Measurements from ENCODE around the gene PON1. TPM values are rescaled to one million over a fixed set of nuclear protein-coding genes. Genes with fewer than 3 reads are reported as not detected.

The PON1 gene
- total and polyA plus RNA-seq, 2 of the 8 experiments (the other 6 are each of a cell fraction or from before 2014, with no cell fraction given) = not detected

DNA sequence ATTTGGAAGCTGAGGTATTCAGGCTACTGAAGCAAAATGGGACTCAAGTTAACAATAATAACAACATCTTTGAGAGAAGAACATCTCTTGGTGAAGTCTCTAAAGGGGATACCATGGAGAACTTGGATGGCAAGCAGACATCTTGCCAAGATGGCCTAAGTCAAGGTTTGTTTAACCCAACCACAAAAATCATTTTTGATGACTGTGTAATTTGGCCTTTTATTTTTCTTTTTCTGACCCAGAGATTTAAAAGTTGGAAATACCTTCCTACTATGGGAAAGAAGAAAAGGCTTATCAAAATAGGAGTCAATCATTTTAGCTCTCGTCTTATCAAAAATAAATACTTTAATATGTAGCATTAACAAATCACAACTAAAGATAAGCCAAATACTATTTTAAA, 72.4 kb downstream of the PON1 start:
- Histone ChIP-seq H4K20me1 (replicated peaks in 1 of 2; ENCODE audit: control insufficient read depth in 1 of 2, insufficient read depth in 2 of 2, low read length in 2 of 2) (no peaks in the 10 kb centered on the region), H2BK15ac (ENCODE audit: low read length) (no peak overlapping the region), H3K14ac (ENCODE audit: insufficient read length) (no peak overlapping the region), H2AFZ (ENCODE audit: low read length) (no peak overlapping the region), H2BK5ac (ENCODE audit: low read depth, low read length) (no peak overlapping the region), H3K27me3 (replicated peaks in 1 of 4; ENCODE audit: control insufficient read depth in 3 of 4, extremely low read depth in 1 of 4, insufficient read depth in 3 of 4, low read length in 3 of 4) (no peaks in the 10 kb centered on the region), H3K4me2 (ENCODE audit: insufficient read depth in 1 of 2, low read depth in 2 of 2, low read length in 2 of 2) (no peak overlapping the region), H3K27ac (ENCODE audit: low read depth, low read length) (no peak overlapping the region), H3K4ac (replicated peaks; ENCODE audit: insufficient read length, low read depth, low read length) (no peak overlapping the region), H3K18ac (ENCODE audit: extremely low read depth, low read length) (no peak overlapping the region), H4K8ac (ENCODE audit: extremely low read depth, insufficient read depth, low read length) (no peak overlapping the region), H3K9me3 (ENCODE audit: insufficient read depth in 2 of 2, low read depth in 1 of 2, low read length in 1 of 2) (no peaks in the 10 kb centered on the region), H3K9ac (replicated peaks in 1 of 4; ENCODE audit: extremely low read depth in 1 of 4, low read depth in 3 of 4, low read length in 3 of 4) (no peak overlapping the region), H4K91ac (replicated peaks; ENCODE audit: insufficient read length, low read length) (no peak overlapping the region), H4K5ac (ENCODE audit: insufficient read length, low read depth, low read length) (no peak overlapping the region), H2BK20ac (ENCODE audit: low read length) (no peak overlapping the region), H2BK12ac (ENCODE audit: low read depth, low read length) (no peak overlapping the region), H3K79me1 (ENCODE audit: low read depth, low read length) (no peaks in the 10 kb centered on the region), H3K4me1 (replicated peaks in 1 of 4; ENCODE audit: control insufficient read depth in 3 of 4, insufficient read depth in 4 of 4, low read length in 3 of 4) (no peaks in the 10 kb centered on the region; a peak in 1 of 7 replicates), H3K23ac (ENCODE audit: insufficient read length) (no peak overlapping the region), H3K56ac (replicated peaks; ENCODE audit: insufficient read length, low read depth, low read length) (no peak overlapping the region), H3K4me3 (ENCODE audit: extremely low read depth in 1 of 4, insufficient read depth in 2 of 4, low read depth in 3 of 4, low read length in 4 of 4) (no peak overlapping the region), H3K36me3 (ENCODE audit: control insufficient read depth in 2 of 4, insufficient read depth in 4 of 4, low read length in 3 of 4) (peaks cover 0 to 4% (median 0%) of the 10 kb centered on the region in 4 experiments; a peak in 2 of 8 replicates), H2BK120ac (replicated peaks; ENCODE audit: low read depth, low read length) (no peak overlapping the region), H3K79me2 (ENCODE audit: control insufficient read depth in 1 of 2, insufficient read depth in 2 of 2, low read length in 2 of 2) (no peaks in the 10 kb centered on the region), H2AK5ac (ENCODE audit: low read depth, low read length) (no peak overlapping the region), H3K23me2 (ENCODE audit: low read depth, low read length) (no peaks in the 10 kb centered on the region)
- POLR2A ChIA-PET (ENCODE audit: partially characterized antibody) = no interaction called here
- no peak for FAIRE-seq
- TF ChIP-seq BCL11A (IDR thresholded peaks at IDR 0.05; ENCODE audit: low read depth in 2 of 2, low read length in 2 of 2) = no peak
- TF ChIP-seq RFX5 (IDR thresholded peaks at IDR 0.05; ENCODE audit: borderline replicate concordance, low read depth, low read length) = no peak
- no peak for TF ChIP-seq SIX5 (IDR thresholded peaks at IDR 0.05; ENCODE audit: low read depth, low read length)
- TF ChIP-seq CTBP2 (IDR thresholded peaks at IDR 0.05; ENCODE audit: borderline replicate concordance, insufficient read depth, insufficient read length, low read length) = no peak
- no peak for TF ChIP-seq SP4 (IDR thresholded peaks at IDR 0.05; ENCODE audit: low read length)
- TF ChIP-seq CREB1 (IDR thresholded peaks at IDR 0.05) = no peak
- TF ChIP-seq, protein P1, sequence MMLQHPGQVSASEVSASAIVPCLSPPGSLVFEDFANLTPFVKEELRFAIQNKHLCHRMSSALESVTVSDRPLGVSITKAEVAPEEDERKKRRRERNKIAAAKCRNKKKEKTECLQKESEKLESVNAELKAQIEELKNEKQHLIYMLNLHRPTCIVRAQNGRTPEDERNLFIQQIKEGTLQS (IDR thresholded peaks at IDR 0.05; ENCODE audit: insufficient read depth, low read depth, low read length) = no peak
- no peak for TF ChIP-seq CEBPB (IDR thresholded peaks at IDR 0.05; ENCODE audit: low read depth, low read length)
- CTCF ChIA-PET (ENCODE audit: partially characterized antibody) = interaction anchor here (0.9 to 1.0 kb wide), 2 partner anchors 18 to 259 kb away, joined by 3 to 6 read pairs; no protein-coding TSS in a partner anchor
- DNase-seq (ENCODE audit: low read depth in 1 of 2, low spot score in 2 of 2) = no peak
- 84% methylated on average over 1 of the region's 1 CpG; no CpG with 5 or more reads in 1 of the 2 experiments for WGBS, 2 experiments (ENCODE audit: extremely low coverage in 1 of 2, insufficient coverage in 1 of 2, insufficient read length in 1 of 2, insufficient replicate concordance in 2 of 2, low coverage in 1 of 2, low lambda C conversion rate in 2 of 2, missing lambda C conversion rate in 1 of 2)

All from H1 (cell line).